ENCODE measurements around the gene ZCWPW1.
A peak's percentile ranks its signal among the peaks of the same experiment; 100 is the strongest.
"Not testable (repeated sequence)": the region's sequence is repeated elsewhere in the genome, so short reads cannot be mapped to it uniquely, and the experiment has no call there.

The ZCWPW1 gene

DNA sequence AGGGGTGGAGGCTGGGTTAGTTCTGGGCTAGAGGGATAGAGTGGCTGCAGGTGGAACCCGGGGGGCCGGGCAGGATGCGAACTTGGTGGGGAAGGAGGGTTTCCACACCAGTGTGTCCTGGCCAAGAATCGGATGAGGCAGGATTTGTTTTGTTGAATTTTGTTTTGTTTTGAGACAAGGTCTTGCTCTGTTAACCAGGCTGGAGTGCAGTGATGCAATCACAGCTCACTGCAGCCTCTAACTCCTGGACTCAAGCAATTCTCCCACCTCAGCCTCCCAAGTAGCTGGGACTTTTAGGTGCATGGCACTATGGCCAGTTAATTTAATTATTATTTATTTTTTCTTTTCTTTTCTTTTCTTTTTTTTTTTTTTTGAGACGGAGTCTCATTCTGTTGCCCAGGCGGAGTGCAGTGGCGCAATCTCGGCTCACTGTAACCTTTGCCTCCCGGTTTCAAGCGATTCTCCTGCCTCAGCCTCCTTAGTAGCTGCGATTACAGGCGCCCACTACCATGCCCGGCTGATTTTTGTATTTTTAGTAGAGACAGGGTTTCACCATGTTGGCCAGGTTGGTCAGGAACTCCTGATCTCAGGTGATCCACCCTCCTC is 20.8 kb upstream of the ZCWPW1 start:
- no peak overlapping the region for H3K9ac ChIP-seq (ENCODE audit: low read length)
- H3K27me3 ChIP-seq (ENCODE audit: control insufficient read depth, insufficient read depth, low read length): no peaks in the 10 kb centered on the region
- H3K9me3 ChIP-seq (ENCODE audit: control insufficient read depth, low read length): no peaks in the 10 kb centered on the region
- no peaks in the 10 kb centered on the region for H3K4me1 ChIP-seq (ENCODE audit: control insufficient read depth, insufficient read depth, low read length)
- H3K4me3 ChIP-seq (ENCODE audit: low read length): no peak overlapping the region
- no peaks in the 10 kb centered on the region for H3K36me3 ChIP-seq (ENCODE audit: control insufficient read depth, insufficient read depth, low read length)

DNA sequence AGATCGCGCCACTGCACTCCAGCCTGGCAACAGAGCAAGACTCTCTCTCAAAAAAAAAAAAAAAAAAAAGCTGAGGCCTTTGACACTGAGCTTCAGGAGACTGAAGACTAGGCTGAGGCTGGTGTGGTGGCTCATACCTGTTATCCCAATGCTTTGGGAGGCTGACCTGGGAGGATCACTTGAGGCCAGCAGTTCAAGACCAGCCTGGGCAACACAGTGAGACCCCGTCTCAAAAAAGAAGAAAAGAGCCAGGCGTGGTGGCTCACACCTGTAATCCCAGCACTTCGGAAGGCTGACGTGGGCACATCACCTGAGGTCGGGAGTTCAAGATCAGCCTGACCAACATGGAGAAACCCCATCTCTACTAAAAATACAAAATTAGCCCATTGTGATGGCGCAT is 18.9 kb upstream of the ZCWPW1 start:
- not testable (repeated sequence) for H3K27me3 ChIP-seq (ENCODE audit: control insufficient read depth, insufficient read depth, low read length); H3K9me3 ChIP-seq (ENCODE audit: control insufficient read depth, low read length); H3K36me3 ChIP-seq (ENCODE audit: control insufficient read depth, insufficient read depth, low read length); H3K9ac ChIP-seq (ENCODE audit: low read length); H3K4me1 ChIP-seq (ENCODE audit: control insufficient read depth, insufficient read depth, low read length); H3K4me3 ChIP-seq (ENCODE audit: low read length)

DNA sequence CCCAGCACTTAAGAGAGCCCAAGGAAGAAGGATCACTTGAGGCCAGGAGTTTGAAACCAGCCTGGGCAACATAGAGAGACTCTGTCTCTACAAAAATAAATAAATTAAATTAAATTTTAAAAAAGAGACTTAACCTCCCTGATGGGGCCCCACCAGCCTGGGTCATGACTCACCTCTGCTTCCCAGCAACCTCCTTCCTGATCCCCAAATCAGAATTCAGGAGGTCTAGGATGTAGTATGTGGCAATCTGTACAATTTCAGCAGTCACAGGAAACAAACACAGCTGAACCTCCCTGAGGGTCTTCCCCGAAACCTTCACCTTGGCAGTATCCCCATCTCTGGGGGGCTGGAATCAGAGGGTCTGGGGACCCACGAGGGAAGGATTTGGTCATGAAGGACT is 17.5 kb upstream of the ZCWPW1 start:
- Histone ChIP-seq H3K9ac (ENCODE audit: low read length) (no peak overlapping the region), H3K9me3 (ENCODE audit: control insufficient read depth, low read length) (no peaks in the 10 kb centered on the region)

DNA sequence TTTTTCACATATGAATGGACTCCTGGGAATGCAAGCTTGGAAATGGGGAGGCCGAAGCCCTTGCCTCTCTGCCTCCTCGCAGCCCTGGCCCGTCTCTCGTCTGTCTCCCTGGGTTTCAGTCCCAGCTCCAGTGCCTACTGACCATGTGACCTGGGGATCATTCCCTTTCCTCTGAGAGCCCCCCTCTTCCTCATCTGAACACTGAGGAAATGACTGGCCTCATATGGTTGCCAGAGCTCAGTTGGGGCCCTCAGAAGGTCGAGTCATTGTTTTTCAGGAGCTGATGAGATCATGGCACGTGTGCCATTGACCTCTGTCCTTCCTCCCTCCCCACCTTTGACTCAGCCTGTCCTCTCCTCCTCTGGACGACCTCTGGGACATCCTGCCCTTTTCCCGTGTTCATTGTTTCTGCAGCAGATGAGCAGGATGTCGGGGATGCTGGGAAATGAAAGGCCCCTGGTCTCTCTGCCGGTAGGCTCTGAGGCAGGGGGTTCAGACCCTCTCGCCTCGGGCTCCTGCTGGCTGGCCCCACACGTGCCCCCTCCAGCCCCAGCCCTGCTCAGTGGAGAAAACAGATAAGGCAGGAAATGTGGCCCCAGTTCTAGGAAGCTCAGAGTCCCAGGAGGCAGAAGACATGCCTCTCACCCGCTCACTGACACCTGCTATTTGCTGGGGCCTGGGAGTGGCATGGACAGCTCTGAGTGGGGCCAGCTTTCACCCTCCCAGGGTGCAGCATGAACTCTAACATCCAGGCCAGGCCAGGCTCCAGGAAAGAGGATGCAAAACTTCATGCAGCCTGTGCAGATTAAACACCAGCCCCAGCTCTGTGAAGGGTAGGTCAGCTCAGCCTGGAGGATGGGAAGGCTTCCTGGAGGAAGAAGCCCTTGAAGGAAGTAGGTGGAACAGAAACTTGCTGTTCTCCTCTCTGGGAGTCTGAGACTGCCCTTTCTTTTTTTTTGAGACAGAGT is 16.1 kb upstream of the ZCWPW1 start:
- Histone ChIP-seq H3K9me3 (ENCODE audit: control insufficient read depth, low read length) (no peaks in the 10 kb centered on the region), H3K36me3 (ENCODE audit: control insufficient read depth, insufficient read depth, low read length) (no peaks in the 10 kb centered on the region), H3K4me1 (ENCODE audit: control insufficient read depth, insufficient read depth, low read length) (no peaks in the 10 kb centered on the region), H3K4me3 (ENCODE audit: low read length) (no peak overlapping the region), H3K27me3 (ENCODE audit: control insufficient read depth, insufficient read depth, low read length) (no peaks in the 10 kb centered on the region), H3K9ac (ENCODE audit: low read length) (no peak overlapping the region)

More for the DNA sequence above, 17.5 kb upstream of the ZCWPW1 start:
- Histone ChIP-seq H3K36me3 (ENCODE audit: control insufficient read depth, insufficient read depth, low read length) (no peaks in the 10 kb centered on the region), H3K4me3 (ENCODE audit: low read length) (no peak overlapping the region), H3K27me3 (ENCODE audit: control insufficient read depth, insufficient read depth, low read length) (no peaks in the 10 kb centered on the region), H3K4me1 (ENCODE audit: control insufficient read depth, insufficient read depth, low read length) (no peaks in the 10 kb centered on the region)

DNA sequence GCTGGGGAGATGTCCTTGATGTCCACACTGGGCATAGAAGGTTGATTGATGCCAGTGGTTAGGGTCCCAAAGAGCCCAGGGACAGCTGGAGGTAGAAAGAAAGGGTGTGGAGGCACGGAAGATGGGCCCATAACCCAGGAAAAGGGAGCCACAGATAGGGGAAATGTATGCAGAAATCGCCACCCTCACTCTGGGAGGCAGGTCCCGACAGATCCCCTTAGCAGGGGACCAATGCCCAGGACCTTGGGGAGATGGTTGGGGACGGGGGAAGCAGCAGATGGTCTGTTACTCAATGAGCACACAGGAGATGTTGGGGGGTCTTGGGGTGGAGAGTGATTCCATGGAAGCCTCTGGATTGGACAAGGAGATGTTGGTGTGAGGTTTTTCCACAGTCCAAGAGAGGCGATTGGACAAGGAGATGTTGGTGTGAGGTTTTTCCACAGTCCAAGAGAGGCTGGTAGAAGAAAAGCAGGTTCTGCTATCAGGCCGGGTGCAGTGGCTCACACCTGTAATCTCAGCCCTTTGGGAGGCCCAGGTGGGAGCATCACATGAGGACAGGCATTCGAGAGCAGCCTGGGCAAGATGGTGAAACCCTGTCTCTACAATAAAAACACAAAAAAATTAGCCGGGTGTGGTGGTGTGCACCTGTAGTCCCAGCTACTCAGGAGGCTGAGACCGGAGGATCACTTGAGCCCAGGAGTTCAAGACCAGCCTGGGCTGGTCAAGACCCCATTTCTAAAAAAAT is 14.8 kb upstream of the ZCWPW1 start:
- H3K9me3 ChIP-seq (ENCODE audit: control insufficient read depth, low read length): no peaks in the 10 kb centered on the region

DNA sequence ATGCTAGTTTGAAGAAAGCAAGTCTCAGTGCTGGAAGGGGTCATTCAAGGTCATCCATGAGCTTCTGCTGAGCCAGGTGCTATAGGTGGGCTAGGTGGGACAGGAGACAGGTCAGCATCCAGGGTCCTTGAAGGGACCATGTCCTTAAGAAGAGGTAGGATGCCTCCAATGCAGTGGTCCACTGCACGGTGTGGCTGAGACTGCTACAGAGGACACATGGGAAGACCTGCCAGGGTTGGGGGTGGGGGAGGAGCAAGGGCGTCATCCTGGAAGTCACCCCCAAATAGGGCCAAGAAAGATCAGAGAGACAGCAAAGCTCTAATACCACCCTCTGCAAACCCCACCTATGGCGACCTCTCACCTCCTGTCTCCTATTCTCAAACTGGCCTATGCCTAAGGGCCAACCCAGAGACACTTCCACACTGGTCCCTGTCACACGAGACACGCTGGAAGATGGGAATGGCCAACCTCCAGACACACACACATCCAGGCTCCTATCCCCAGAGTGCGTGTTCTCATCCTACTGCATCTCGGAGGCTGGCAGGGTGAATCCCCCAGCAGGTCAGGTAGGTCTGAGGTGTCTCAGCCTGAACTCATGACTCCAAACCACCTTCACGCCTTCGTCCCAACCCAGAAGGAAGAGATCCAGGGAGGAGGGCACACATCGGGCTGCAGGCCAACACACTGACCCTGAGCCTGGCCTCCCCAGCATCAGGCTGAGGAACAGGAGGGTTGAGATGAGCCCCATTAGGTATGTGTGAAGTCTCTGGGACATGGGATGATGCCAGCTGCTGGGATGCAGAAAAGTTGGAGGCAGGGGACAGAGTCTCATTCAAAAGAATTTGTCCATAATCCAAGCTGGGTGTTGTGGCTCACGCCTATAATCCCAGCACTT is 13.4 kb upstream of the ZCWPW1 start:
- Histone ChIP-seq H3K4me3 (ENCODE audit: low read length) (no peak overlapping the region), H3K4me1 (ENCODE audit: control insufficient read depth, insufficient read depth, low read length) (peaks cover under 1% of the 10 kb centered on the region), H3K9me3 (ENCODE audit: control insufficient read depth, low read length) (no peaks in the 10 kb centered on the region), H3K9ac (ENCODE audit: low read length) (no peak overlapping the region), H3K27me3 (ENCODE audit: control insufficient read depth, insufficient read depth, low read length) (no peaks in the 10 kb centered on the region), H3K36me3 (ENCODE audit: control insufficient read depth, insufficient read depth, low read length) (no peaks in the 10 kb centered on the region)

More for the DNA sequence above, 14.8 kb upstream of the ZCWPW1 start:
- Histone ChIP-seq H3K9ac (ENCODE audit: low read length) (no peak overlapping the region), H3K4me1 (ENCODE audit: control insufficient read depth, insufficient read depth, low read length) (no peaks in the 10 kb centered on the region), H3K27me3 (ENCODE audit: control insufficient read depth, insufficient read depth, low read length) (no peaks in the 10 kb centered on the region), H3K4me3 (ENCODE audit: low read length) (no peak overlapping the region), H3K36me3 (ENCODE audit: control insufficient read depth, insufficient read depth, low read length) (no peaks in the 10 kb centered on the region)

DNA sequence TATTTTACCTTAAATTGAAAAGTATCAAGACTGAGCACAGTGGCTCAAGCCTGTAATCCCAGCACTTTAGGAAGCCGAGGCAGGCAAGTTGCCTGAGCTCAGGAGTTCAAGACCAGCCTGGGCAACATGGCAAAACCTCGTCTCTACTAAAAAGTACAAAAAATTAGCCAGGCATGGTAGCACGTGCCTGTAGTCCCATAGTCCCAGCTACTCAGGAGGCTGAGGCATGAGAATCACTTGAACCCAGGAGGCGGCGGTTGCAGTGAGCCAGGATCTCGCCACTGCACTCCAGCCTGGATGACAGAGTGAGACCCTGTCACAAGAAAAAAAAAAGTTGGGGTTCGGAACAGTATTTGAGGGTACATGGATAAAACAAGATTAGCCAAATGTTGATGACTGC is 10.7 kb upstream of the ZCWPW1 start:
- H3K9ac ChIP-seq (ENCODE audit: low read length); H3K27me3 ChIP-seq (ENCODE audit: control insufficient read depth, insufficient read depth, low read length); H3K36me3 ChIP-seq (ENCODE audit: control insufficient read depth, insufficient read depth, low read length); H3K4me3 ChIP-seq (ENCODE audit: low read length); H3K9me3 ChIP-seq (ENCODE audit: control insufficient read depth, low read length): not testable (repeated sequence)
- H3K4me1 ChIP-seq (ENCODE audit: control insufficient read depth, insufficient read depth, low read length): peaks cover 17% of the 10 kb centered on the region

DNA sequence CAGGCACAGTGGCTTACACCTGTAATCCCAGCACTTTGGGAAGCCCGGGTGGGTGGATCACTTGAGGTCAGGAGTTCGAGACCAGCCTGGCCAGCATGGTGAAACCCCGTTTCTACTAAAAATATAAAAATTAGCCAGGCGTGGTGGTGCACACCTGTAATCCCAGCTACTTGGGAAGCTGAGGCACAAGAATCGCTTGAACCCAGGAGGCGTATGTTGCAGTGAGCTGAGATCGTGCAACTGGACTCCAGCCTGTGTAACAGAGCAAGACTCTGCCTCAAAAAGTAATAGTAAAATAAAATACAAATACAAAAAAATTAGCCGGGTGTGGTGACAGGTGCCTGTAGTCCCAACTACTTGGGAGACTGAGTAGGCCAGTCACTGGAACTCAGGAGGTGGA is 10.2 kb upstream of the ZCWPW1 start:
- not testable (repeated sequence) for H3K4me3 ChIP-seq (ENCODE audit: low read length); H3K27me3 ChIP-seq (ENCODE audit: control insufficient read depth, insufficient read depth, low read length); H3K9ac ChIP-seq (ENCODE audit: low read length); H3K9me3 ChIP-seq (ENCODE audit: control insufficient read depth, low read length); H3K36me3 ChIP-seq (ENCODE audit: control insufficient read depth, insufficient read depth, low read length)
- H3K4me1 ChIP-seq (ENCODE audit: control insufficient read depth, insufficient read depth, low read length): peaks cover 17% of the 10 kb centered on the region

DNA sequence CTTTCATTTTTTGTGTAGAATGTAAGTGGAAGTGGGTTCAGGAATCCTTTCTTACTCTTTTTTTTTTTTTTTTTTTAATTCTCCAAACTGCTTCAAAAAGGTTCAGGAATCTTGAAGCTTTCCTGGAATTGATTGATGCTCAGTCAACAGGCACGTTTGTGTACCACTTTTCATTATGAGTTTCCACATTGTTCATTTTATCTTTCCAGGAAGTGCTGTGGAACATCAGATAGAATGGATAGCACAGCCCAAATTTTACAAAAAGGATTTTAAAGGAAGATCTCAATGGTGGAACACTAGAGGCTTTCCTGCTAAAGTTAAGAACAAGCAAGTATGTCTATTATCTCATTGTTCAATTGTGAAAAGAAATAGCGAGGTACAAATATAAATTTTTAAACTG is 9.7 kb upstream of the ZCWPW1 start:
- H3K4me1 ChIP-seq (ENCODE audit: control insufficient read depth, insufficient read depth, low read length): peaks cover 17% of the 10 kb centered on the region
- H3K27me3 ChIP-seq (ENCODE audit: control insufficient read depth, insufficient read depth, low read length): no peaks in the 10 kb centered on the region
- H3K36me3 ChIP-seq (ENCODE audit: control insufficient read depth, insufficient read depth, low read length): peaks cover 6% of the 10 kb centered on the region
- no peak overlapping the region for H3K4me3 ChIP-seq (ENCODE audit: low read length)
- H3K9me3 ChIP-seq (ENCODE audit: control insufficient read depth, low read length): no peaks in the 10 kb centered on the region
- H3K9ac ChIP-seq (ENCODE audit: low read length): no peak overlapping the region

DNA sequence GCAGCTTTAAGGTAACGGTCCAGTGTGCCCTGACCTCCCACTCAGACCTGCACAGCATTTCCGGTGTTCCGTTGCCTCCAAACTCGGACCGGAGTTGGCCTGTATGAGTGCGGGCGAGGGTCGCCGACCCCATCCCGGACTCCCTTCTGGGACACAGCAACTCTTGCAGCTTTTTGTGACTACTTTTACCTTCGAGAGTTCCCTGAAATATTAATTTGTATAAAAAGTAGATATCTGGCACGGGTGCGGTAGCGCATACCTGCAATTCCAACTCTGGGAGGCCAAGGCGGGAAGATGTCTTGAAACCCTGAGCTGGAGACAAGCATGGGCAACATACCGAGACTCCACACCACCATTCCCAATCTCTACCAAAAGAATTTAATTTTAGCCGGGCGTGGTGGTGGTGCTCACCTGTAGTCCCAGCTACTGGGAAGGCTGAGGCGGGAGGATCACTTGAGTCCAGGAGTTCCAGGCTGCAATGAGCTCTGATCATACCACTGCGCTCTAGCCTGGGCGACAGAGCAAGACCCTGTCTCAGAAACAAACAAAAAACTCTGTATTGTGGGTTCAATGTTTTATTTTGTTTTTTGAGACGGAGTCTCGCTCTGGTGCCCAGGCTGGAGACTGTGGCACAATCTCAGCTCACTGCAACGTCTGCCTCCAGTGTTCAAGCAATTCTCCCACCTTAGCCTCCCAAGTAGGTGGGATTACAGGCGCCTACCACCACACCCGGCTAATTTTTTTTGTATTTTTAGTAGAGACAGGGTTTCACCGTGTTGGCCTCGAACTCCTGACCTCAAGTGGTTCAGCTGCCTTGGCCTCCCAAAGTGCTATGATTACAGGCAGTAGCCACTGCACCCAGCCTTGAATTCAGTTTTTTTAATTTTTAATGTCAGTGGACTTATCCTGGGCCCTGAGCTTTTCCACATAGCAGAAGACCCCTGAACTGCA is 8.9 kb upstream of the ZCWPW1 start:
- Histone ChIP-seq H3K4me1 (ENCODE audit: control insufficient read depth, insufficient read depth, low read length) (peaks cover 17% of the 10 kb centered on the region), H3K9ac (ENCODE audit: low read length) (no peak overlapping the region), H3K36me3 (ENCODE audit: control insufficient read depth, insufficient read depth, low read length) (peaks cover 6% of the 10 kb centered on the region), H3K4me3 (ENCODE audit: low read length) (peak overlapping the region; percentile 50), H3K27me3 (ENCODE audit: control insufficient read depth, insufficient read depth, low read length) (no peaks in the 10 kb centered on the region), H3K9me3 (ENCODE audit: control insufficient read depth, low read length) (no peaks in the 10 kb centered on the region)

All from mucosa of stomach (tissue), 1 donor.